ENCODE measurements around the gene CD69. TPM values are rescaled to one million over a fixed set of nuclear protein-coding genes. Genes with fewer than 3 reads are reported as not detected.
A peak's percentile ranks its signal among the peaks of the same experiment; 100 is the strongest.

Gene CD69
- polyA plus RNA-seq, 1 donor from 2014 or later: 0.72 TPM

DNA sequence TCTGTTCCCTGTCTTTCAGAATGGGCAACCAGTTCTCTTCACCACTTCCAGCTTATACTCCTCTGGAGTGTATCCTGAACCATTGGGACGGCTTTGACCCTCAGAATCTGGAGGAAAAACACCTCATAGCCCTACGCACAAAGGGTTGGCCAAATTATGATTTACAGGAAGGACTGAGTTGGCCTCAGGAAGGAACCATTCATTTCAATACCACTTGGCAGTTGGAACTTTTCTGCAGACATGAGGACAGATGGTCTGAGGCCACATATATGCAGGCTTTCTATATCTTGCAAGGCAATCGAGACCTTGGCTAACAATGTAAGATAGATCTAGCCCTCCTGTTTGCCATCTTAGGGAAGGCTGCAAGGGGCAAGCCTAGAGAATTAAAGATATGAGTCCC, 51.8 kb downstream of the CD69 start:
- no peaks in the 10 kb centered on the region for H3K27me3 ChIP-seq (ENCODE audit: insufficient read depth, low read depth, low read length)
- TF ChIP-seq, protein P1, sequence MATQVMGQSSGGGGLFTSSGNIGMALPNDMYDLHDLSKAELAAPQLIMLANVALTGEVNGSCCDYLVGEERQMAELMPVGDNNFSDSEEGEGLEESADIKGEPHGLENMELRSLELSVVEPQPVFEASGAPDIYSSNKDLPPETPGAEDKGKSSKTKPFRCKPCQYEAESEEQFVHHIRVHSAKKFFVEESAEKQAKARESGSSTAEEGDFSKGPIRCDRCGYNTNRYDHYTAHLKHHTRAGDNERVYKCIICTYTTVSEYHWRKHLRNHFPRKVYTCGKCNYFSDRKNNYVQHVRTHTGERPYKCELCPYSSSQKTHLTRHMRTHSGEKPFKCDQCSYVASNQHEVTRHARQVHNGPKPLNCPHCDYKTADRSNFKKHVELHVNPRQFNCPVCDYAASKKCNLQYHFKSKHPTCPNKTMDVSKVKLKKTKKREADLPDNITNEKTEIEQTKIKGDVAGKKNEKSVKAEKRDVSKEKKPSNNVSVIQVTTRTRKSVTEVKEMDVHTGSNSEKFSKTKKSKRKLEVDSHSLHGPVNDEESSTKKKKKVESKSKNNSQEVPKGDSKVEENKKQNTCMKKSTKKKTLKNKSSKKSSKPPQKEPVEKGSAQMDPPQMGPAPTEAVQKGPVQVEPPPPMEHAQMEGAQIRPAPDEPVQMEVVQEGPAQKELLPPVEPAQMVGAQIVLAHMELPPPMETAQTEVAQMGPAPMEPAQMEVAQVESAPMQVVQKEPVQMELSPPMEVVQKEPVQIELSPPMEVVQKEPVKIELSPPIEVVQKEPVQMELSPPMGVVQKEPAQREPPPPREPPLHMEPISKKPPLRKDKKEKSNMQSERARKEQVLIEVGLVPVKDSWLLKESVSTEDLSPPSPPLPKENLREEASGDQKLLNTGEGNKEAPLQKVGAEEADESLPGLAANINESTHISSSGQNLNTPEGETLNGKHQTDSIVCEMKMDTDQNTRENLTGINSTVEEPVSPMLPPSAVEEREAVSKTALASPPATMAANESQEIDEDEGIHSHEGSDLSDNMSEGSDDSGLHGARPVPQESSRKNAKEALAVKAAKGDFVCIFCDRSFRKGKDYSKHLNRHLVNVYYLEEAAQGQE (IDR thresholded peaks at IDR 0.05; ENCODE audit: borderline replicate concordance): no peak
- TF ChIP-seq SMC3 (conservative IDR thresholded peaks at IDR 0.05; ENCODE audit: poor library complexity) (no peak), EP300 (conservative IDR thresholded peaks at IDR 0.05; ENCODE audit: poor library complexity, severe bottlenecking) (no peak), RAD21 (conservative IDR thresholded peaks at IDR 0.05) (no peak), MXI1 (conservative IDR thresholded peaks at IDR 0.05; ENCODE audit: poor library complexity, severe bottlenecking) (no peak), EZH2 (IDR thresholded peaks at IDR 0.05; ENCODE audit: borderline replicate concordance, insufficient read depth, low read length, poor library complexity, severe bottlenecking) (no peak), POLR2AphosphoS5 (IDR thresholded peaks at IDR 0.05) (no peak), TAF1 (IDR thresholded peaks at IDR 0.05; ENCODE audit: low read depth) (no peak)
- TF ChIP-seq, protein P2, sequence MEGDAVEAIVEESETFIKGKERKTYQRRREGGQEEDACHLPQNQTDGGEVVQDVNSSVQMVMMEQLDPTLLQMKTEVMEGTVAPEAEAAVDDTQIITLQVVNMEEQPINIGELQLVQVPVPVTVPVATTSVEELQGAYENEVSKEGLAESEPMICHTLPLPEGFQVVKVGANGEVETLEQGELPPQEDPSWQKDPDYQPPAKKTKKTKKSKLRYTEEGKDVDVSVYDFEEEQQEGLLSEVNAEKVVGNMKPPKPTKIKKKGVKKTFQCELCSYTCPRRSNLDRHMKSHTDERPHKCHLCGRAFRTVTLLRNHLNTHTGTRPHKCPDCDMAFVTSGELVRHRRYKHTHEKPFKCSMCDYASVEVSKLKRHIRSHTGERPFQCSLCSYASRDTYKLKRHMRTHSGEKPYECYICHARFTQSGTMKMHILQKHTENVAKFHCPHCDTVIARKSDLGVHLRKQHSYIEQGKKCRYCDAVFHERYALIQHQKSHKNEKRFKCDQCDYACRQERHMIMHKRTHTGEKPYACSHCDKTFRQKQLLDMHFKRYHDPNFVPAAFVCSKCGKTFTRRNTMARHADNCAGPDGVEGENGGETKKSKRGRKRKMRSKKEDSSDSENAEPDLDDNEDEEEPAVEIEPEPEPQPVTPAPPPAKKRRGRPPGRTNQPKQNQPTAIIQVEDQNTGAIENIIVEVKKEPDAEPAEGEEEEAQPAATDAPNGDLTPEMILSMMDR (IDR thresholded peaks at IDR 0.05; ENCODE audit: poor library complexity, severe bottlenecking): no peak
- H3K79me2 ChIP-seq (replicated peaks; ENCODE audit: insufficient read depth, low read length): no peaks in the 10 kb centered on the region
- no peaks in the 10 kb centered on the region for H3K9me2 ChIP-seq (ENCODE audit: insufficient read depth, low read length)
- no peak overlapping the region for H3K27ac ChIP-seq (ENCODE audit: low read length)
- no peaks in the 10 kb centered on the region for H3K36me3 ChIP-seq (ENCODE audit: insufficient read depth, low read length)
- no peak overlapping the region for H2AFZ ChIP-seq (ENCODE audit: low read depth, low read length)
- H3K4me2 ChIP-seq (ENCODE audit: low read length): no peak overlapping the region
- no peaks in the 10 kb centered on the region for H3K9me3 ChIP-seq (ENCODE audit: low read length)
- H3K9ac ChIP-seq (ENCODE audit: low read length): no peak overlapping the region
- no peaks in the 10 kb centered on the region for H4K20me1 ChIP-seq (ENCODE audit: insufficient read depth)
- H3F3A ChIP-seq (ENCODE audit: insufficient read depth, low read length, poor library complexity, severe bottlenecking): no peaks in the 10 kb centered on the region
- no peak overlapping the region for H3K4me3 ChIP-seq (ENCODE audit: low read length)

DNA sequence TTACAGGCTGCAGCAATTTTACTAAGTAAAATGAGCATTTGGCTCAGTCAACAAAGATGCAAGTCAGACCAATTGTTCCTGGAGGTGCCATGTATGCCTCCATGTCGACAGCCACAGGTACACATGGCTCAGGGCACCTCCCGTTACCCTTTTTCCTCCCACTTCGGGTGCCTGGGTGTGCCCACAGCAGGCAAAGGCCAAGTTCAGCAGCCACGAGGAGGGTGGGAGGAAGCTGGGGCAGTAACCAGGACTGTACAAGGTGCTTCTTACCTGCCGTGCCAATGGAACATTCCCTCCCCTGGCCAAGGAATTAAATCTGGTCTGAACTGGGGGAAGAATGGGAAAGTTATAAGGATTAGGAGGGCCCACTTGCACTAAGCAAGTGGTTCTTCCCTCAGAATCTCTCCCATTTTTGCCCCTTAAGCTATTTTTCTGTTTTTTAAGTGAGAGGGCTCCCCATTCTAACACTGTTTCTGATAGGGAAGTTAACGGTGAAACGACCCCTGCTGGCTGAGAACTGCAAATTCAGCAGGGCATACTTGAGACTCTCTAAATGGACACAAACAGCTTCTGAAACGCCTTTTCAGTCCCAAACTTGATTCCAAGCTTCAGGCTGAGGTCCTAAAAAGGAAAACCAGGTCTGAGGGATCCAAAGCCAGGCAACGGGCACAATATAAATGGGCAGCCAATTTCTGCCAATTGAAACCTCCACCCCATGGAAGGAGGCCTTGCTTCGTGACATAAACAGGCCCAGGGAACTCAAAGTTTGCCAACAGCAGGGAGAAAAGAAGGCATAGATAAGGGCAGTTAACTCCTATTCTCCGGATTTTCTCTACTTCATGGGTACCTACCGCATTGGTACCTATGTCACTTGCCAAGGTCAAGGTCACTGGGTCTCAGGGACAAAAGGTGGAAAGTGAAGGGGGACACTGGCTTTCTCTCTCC, 52.6 kb downstream of the CD69 start:
- Histone ChIP-seq H3K36me3 (ENCODE audit: insufficient read depth, low read length) (no peaks in the 10 kb centered on the region), H3K79me2 (replicated peaks; ENCODE audit: insufficient read depth, low read length) (no peaks in the 10 kb centered on the region), H3K4me3 (ENCODE audit: low read length) (no peak overlapping the region), H4K20me1 (ENCODE audit: insufficient read depth) (no peaks in the 10 kb centered on the region), H3K27ac (ENCODE audit: low read length) (no peak overlapping the region), H3K4me2 (ENCODE audit: low read length) (no peak overlapping the region), H3F3A (ENCODE audit: insufficient read depth, low read length, poor library complexity, severe bottlenecking) (no peaks in the 10 kb centered on the region), H2AFZ (ENCODE audit: low read depth, low read length) (no peak overlapping the region), H3K27me3 (ENCODE audit: insufficient read depth, low read depth, low read length) (no peaks in the 10 kb centered on the region), H3K9me2 (ENCODE audit: insufficient read depth, low read length) (no peaks in the 10 kb centered on the region), H3K9ac (ENCODE audit: low read length) (no peak overlapping the region), H3K9me3 (ENCODE audit: low read length) (no peaks in the 10 kb centered on the region)
- TF ChIP-seq, protein P2 (IDR thresholded peaks at IDR 0.05; ENCODE audit: poor library complexity, severe bottlenecking): peak; percentile 47
- TF ChIP-seq EP300 (conservative IDR thresholded peaks at IDR 0.05; ENCODE audit: poor library complexity, severe bottlenecking): no peak
- TF ChIP-seq TAF1 (IDR thresholded peaks at IDR 0.05; ENCODE audit: low read depth): no peak
- TF ChIP-seq SMC3 (conservative IDR thresholded peaks at IDR 0.05; ENCODE audit: poor library complexity): peak; percentile 41
- TF ChIP-seq EZH2 (IDR thresholded peaks at IDR 0.05; ENCODE audit: borderline replicate concordance, insufficient read depth, low read length, poor library complexity, severe bottlenecking): no peak
- no peak for TF ChIP-seq POLR2AphosphoS5 (IDR thresholded peaks at IDR 0.05)
- no peak for TF ChIP-seq RAD21 (conservative IDR thresholded peaks at IDR 0.05)
- TF ChIP-seq, protein P1 (IDR thresholded peaks at IDR 0.05; ENCODE audit: borderline replicate concordance): no peak

Measured in neural cell (in vitro differentiated cells).